HepG2 (cell line): ENCODE measurements around the gene RBP4. TPM values are rescaled to one million over a fixed set of nuclear protein-coding genes. Genes with fewer than 3 reads are reported as not detected.
A peak's percentile ranks its signal among the peaks of the same experiment; 100 is the strongest.

Source experiments
- ASH2L ChIP-seq: fragments of 300-600, 200-600 bp; sonication (generic); IDR thresholded peaks from 2 replicates; pipeline ENCODE4 v1.7.0; 2017; ENCODE audit warnings: low read depth, mild to moderate bottlenecking, moderate library complexity, mixed read lengths, low read length; ENCODE audit not compliant: insufficient read length
- DZIP1 ChIP-seq: sonication (generic); formaldehyde crosslinking; IDR thresholded peaks from 2 replicates; pipeline ENCODE4 v1.5.0; 2020; ENCODE audit warnings: mild to moderate bottlenecking, missing genetic modification reagents
- HINFP ChIP-seq: sonication (generic); formaldehyde crosslinking; IDR thresholded peaks from 2 replicates; pipeline ENCODE4 v1.4.0; 2020; ENCODE audit warnings: low read depth, mild to moderate bottlenecking, missing genetic modification reagents
- HNF4G ChIP-seq, 2 experiments: sonication (generic) in 1 of 2; formaldehyde crosslinking in 1 of 2; IDR thresholded peaks; 2 replicates each; pipeline versions ENCODE4 v1.4.0 to v1.6.1; 2011 to 2020; ENCODE audit warnings: borderline replicate concordance in 2 of 2, low read depth in 2 of 2, mild to moderate bottlenecking in 2 of 2, low read length in 1 of 2, missing genetic modification reagents in 1 of 2, moderate library complexity in 1 of 2
- KMT2B ChIP-seq: IDR thresholded peaks from 2 replicates; pipeline ENCODE4 v1.6.1; 2016; ENCODE audit warnings: missing genetic modification reagents, missing compliant biosample characterization
- MED8 ChIP-seq: sonication (generic); formaldehyde crosslinking; IDR thresholded peaks from 2 replicates; pipeline ENCODE4 v1.8.1; 2023; ENCODE audit warnings: mild to moderate bottlenecking, missing genetic modification reagents; ENCODE audit not compliant: insufficient replicate concordance
- PHF20 ChIP-seq: sonication (generic); formaldehyde crosslinking; IDR thresholded peaks from 2 replicates; pipeline ENCODE4 v1.5.0; 2020; ENCODE audit warnings: mild to moderate bottlenecking, missing genetic modification reagents
- PITX1 ChIP-seq: sonication (generic); formaldehyde crosslinking; IDR thresholded peaks from 2 replicates; pipeline ENCODE4 v1.5.1; 2020; ENCODE audit warnings: mild to moderate bottlenecking, missing genetic modification reagents
- SMAD9 ChIP-seq: sonication (generic); formaldehyde crosslinking; IDR thresholded peaks from 2 replicates; pipeline ENCODE4 v1.5.1; 2020; ENCODE audit warnings: mild to moderate bottlenecking, missing genetic modification reagents
- SP1 ChIP-seq, 2 experiments: fragments of 450-650 bp in 1 of 2; sonication (generic) in 1 of 2; formaldehyde crosslinking in 1 of 2; IDR thresholded peaks; 2 replicates each; pipeline versions ENCODE4 v1.4.0 to v1.6.1; 2016 to 2020; ENCODE audit warnings: missing genetic modification reagents in 1 of 2
- ZBTB40 ChIP-seq, 2 experiments: fragments of 450-650 bp in 1 of 2; sonication (generic) in 1 of 2; formaldehyde crosslinking in 1 of 2; IDR thresholded peaks; 2 replicates each; pipeline versions ENCODE4 v1.6.1 to v1.8.0; 2016 to 2022; ENCODE audit warnings: antibody characterized with exemption in 1 of 2, mild to moderate bottlenecking in 1 of 2, missing genetic modification reagents in 1 of 2
- ZBTB7A ChIP-seq: sonication (generic); formaldehyde crosslinking; IDR thresholded peaks from 2 replicates; pipeline ENCODE4 v1.8.0; 2022; ENCODE audit warnings: mild to moderate bottlenecking, missing genetic modification reagents
- ZBTB7B ChIP-seq: sonication (generic); formaldehyde crosslinking; IDR thresholded peaks from 2 replicates; pipeline ENCODE4 v1.4.0; 2020; ENCODE audit warnings: missing genetic modification reagents
- ZNF263 ChIP-seq: sonication (generic); formaldehyde crosslinking; IDR thresholded peaks from 2 replicates; pipeline ENCODE4 v1.4.0; 2020; ENCODE audit warnings: missing genetic modification reagents
- polyA plus RNA-seq, 8 experiments: library from polyadenylated mRNA; depleted of rRNA in 3 of 8; stranded (reverse) in 7 of 8; unstranded in 1 of 8; fragments of >200 nt; fragmentation: Illumina TruSeq in 4 of 8; extraction: Trizol in 4 of 8; gene quantifications; 2 replicates each; pipeline versions ENCODE4 v1.2.1 to v1.2.3, GENCODE V29; 2011 to 2016; ENCODE audit warnings: low read depth in 4 of 8, missing spikeins in 1 of 8, mixed read lengths in 1 of 8; ENCODE audit not compliant: insufficient read depth in 1 of 8
- total RNA-seq, 5 experiments: library from RNA; depleted of rRNA; stranded (reverse); fragments of >200 nt; fragmentation: Illumina TruSeq; extraction: Trizol; gene quantifications; 2 replicates each; pipeline ENCODE4 v1.2.3, GENCODE V29; 2016; ENCODE audit warnings: low read depth in 1 of 5

RBP4 gene
- total and polyA plus RNA-seq, 2 of the 13 experiments (the other 11 are each of a cell fraction or from before 2014, with no cell fraction given), result 642 to 931 TPM

DNA sequence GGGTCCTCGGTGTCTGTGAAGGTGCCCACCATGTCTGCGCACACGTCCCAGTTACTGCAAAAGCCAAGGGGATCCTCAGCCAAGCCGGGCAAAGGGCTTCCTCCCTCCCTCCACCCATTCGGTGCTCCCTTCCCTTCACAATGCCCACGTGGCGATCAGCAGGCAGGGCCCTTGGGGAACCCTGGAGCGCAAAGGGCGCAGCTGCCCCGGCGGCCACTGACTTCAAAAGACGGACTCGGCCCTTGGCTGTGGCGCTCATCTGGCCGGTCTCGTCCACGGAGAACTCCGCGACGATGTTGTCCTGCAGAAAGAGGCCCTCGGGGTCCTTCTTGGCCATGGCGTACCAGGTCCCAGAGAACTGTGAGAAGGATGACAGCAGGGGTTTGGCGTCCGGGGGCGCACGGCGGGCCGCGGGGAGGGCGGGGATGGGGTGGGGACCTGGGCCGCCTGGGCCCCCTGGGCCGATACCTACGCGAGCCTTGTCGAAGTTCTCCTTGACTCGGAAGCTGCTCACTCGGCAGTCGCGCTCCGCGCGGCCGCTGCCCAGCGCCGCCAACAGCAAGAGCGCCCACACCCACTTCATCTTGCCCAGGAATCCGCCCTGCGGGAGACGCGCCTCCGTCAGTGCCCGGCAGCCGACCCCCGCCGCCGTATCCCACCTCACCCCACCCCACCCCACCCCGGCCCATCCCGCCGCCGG lies 439 bp downstream of the RBP4 start (continued):
- TF ChIP-seq ASH2L (peak; percentile 10), PITX1 (CRISPR knock-in tag) (no peak), SP1 (IDR thresholded peaks at IDR 0.05) (no peak), SP1 (CRISPR knock-in tag; IDR thresholded peaks at IDR 0.05) (no peak), ZNF263 (peak; percentile 96), DZIP1 (0 out of 2 replicates have a peak, but pooled peaks have one; percentile 35), ZBTB7A (CRISPR knock-in tag) (no peak), HNF4G (IDR thresholded peaks at IDR 0.05; ENCODE audit: borderline replicate concordance, low read depth, low read length) (0 out of 2 replicates have a peak, but pooled peaks have one; percentile 28), HNF4G (CRISPR knock-in tag; IDR thresholded peaks at IDR 0.05; ENCODE audit: borderline replicate concordance, low read depth) (no peak), ZBTB7B (no peak), MED8 (CRISPR knock-in tag) (peak; percentile 18), PHF20 (CRISPR knock-in tag) (peak; percentile 25; the same call in 1 of the 2 replicates), SMAD9 (CRISPR knock-in tag) (no peak), KMT2B (no peak; the same call in 1 of the 2 replicates), ZBTB40 (IDR thresholded peaks at IDR 0.05) (no peak), ZBTB40 (CRISPR knock-in tag; IDR thresholded peaks at IDR 0.05) (peak; percentile 35; the same call in 1 of the 2 replicates), HINFP (no peak; the same call in 1 of the 2 replicates)
